ENCODE data around the gene PDE11A. TPM values are rescaled to one million over a fixed set of nuclear protein-coding genes. Genes with fewer than 3 reads are reported as not detected.

Gene PDE11A
- total RNA-seq, 2 donors from 2014 or later: 1.5 to 1.9 TPM

- Mint-ChIP-seq H3K36me3 (ENCODE audit: low read depth) (no peaks in the 10 kb centered on the region), H3K9me3 (no peaks in the 10 kb centered on the region), H3K27ac (no peak overlapping the region), H3K4me1 (no peaks in the 10 kb centered on the region), H3K4me3 (no peak overlapping the region), H3K27me3 (ENCODE audit: insufficient read depth) (peaks cover 17% of the 10 kb centered on the region)
- Histone ChIP-seq H3K9me3 (ENCODE audit: control insufficient read depth, low read length) (no peaks in the 10 kb centered on the region), H3K4me1 (ENCODE audit: control insufficient read depth, insufficient read depth, low read length) (no peaks in the 10 kb centered on the region), H3K36me3 (ENCODE audit: control insufficient read depth, insufficient read depth, low read length) (no peaks in the 10 kb centered on the region), H3K4me3 (ENCODE audit: low read length) (no peak overlapping the region), H3K9ac (ENCODE audit: extremely low read depth, low read length, poor library complexity, severe bottlenecking) (no peak overlapping the region), H3K27me3 (ENCODE audit: control insufficient read depth, insufficient read depth, low read length, poor library complexity, severe bottlenecking) (peaks cover 14% of the 10 kb centered on the region), H3K27ac (ENCODE audit: low read depth, low read length) (no peak overlapping the region)
- no peak for TF ChIP-seq CTCF (conservative IDR thresholded peaks at IDR 0.05)
- DNase-seq: no peak
- WGBS, 2 experiments (ENCODE audit: insufficient coverage in 1 of 2, insufficient read length in 1 of 2): 90% methylated on average over 1 of the region's 1 CpG; no CpG with 5 or more reads in 1 of the 2 experiments
Observed at GRCh38 chr2:177712462-177712861, 360.1 kb downstream of the PDE11A start.

GRCh38 chr2:177711483-177712265, 360.9 kb downstream of the PDE11A start:
- peak overlapping the region; percentile 58 for H3K27ac ChIP-seq (ENCODE audit: low read depth, low read length)
- H3K9me3 Mint-ChIP-seq: no peaks in the 10 kb centered on the region
- no peaks in the 10 kb centered on the region for H3K36me3 ChIP-seq (ENCODE audit: control insufficient read depth, insufficient read depth, low read length)
- H3K4me3 ChIP-seq (ENCODE audit: low read length): no peak overlapping the region
- TF ChIP-seq CTCF (conservative IDR thresholded peaks at IDR 0.05): no peak
- H3K9ac ChIP-seq (ENCODE audit: extremely low read depth, low read length, poor library complexity, severe bottlenecking): no peak overlapping the region
- H3K27me3 ChIP-seq (ENCODE audit: control insufficient read depth, insufficient read depth, low read length, poor library complexity, severe bottlenecking): peaks cover 19% of the 10 kb centered on the region
- H3K27me3 Mint-ChIP-seq (ENCODE audit: insufficient read depth): peaks cover 17% of the 10 kb centered on the region
- H3K36me3 Mint-ChIP-seq (ENCODE audit: low read depth): no peaks in the 10 kb centered on the region
- no peak for DNase-seq
- H3K9me3 ChIP-seq (ENCODE audit: control insufficient read depth, low read length): no peaks in the 10 kb centered on the region
- H3K4me3 Mint-ChIP-seq: no peak overlapping the region
- H3K27ac Mint-ChIP-seq: no peak overlapping the region
- WGBS, 2 experiments (ENCODE audit: insufficient coverage in 1 of 2, insufficient read length in 1 of 2): 78 to 85% methylated on average over 5 to 9 of the region's 9 CpGs
- no peaks in the 10 kb centered on the region for H3K4me1 Mint-ChIP-seq
- no peaks in the 10 kb centered on the region for H3K4me1 ChIP-seq (ENCODE audit: control insufficient read depth, insufficient read depth, low read length)

GRCh38 chr2:177710889-177711288, 361.7 kb downstream of the PDE11A start:
- Histone ChIP-seq H3K4me1 (ENCODE audit: control insufficient read depth, insufficient read depth, low read length) (no peaks in the 10 kb centered on the region), H3K4me3 (ENCODE audit: low read length) (no peak overlapping the region), H3K27me3 (ENCODE audit: control insufficient read depth, insufficient read depth, low read length, poor library complexity, severe bottlenecking) (peaks cover 25% of the 10 kb centered on the region), H3K9me3 (ENCODE audit: control insufficient read depth, low read length) (no peaks in the 10 kb centered on the region), H3K36me3 (ENCODE audit: control insufficient read depth, insufficient read depth, low read length) (no peaks in the 10 kb centered on the region), H3K27ac (ENCODE audit: low read depth, low read length) (peak overlapping the region; percentile 58), H3K9ac (ENCODE audit: extremely low read depth, low read length, poor library complexity, severe bottlenecking) (no peak overlapping the region)
- Mint-ChIP-seq H3K4me3 (no peak overlapping the region), H3K27ac (no peak overlapping the region), H3K4me1 (no peaks in the 10 kb centered on the region), H3K36me3 (ENCODE audit: low read depth) (no peaks in the 10 kb centered on the region), H3K27me3 (ENCODE audit: insufficient read depth) (peaks cover 13% of the 10 kb centered on the region), H3K9me3 (no peaks in the 10 kb centered on the region)
- no peak for TF ChIP-seq CTCF (conservative IDR thresholded peaks at IDR 0.05)
- no peak for DNase-seq
- 88 to 90% methylated on average over 1 to 2 of the region's 2 CpGs for WGBS, 2 experiments (ENCODE audit: insufficient coverage in 1 of 2, insufficient read length in 1 of 2)
